Endothelial cell of umbilical vein (primary cell): ENCODE results near the gene CSH2. TPM values are rescaled to one million over a fixed set of nuclear protein-coding genes. Genes with fewer than 3 reads are reported as not detected.

Experiments
- BruUV-seq: library from RNA; stranded (reverse); fragments of 400-500 nt; replicated peaks from 2 replicates; lab custom pipeline; 2021; lab: Mats Ljungman, UMichigan
- CTCF ChIA-PET: fragments of 300-600, 350-600 bp; sonication (Branson Sonifier 250); formaldehyde crosslinking; loops from one replicate; lab custom pipeline; 2021; ENCODE audit warnings: antibody characterized with exemption, inconsistent platforms; lab: Charles Lee
- POLR2A ChIA-PET: fragments of 300-600, 350-600 bp; sonication (Branson Sonifier 250); formaldehyde crosslinking; loops from one replicate; lab custom pipeline; 2021; ENCODE audit warnings: antibody characterized with exemption, inconsistent platforms; lab: Charles Lee
- DNase-seq: peaks from one replicate; pipeline ENCODE4 v3.0.0-alpha.2; 2011; ENCODE audit warnings: low read depth, low spot score
- FAIRE-seq: peaks from 2 replicates; lab custom pipeline; 2011; peaks lifted over from hg19 to GRCh38; lab: Jason Lieb, UNC
- H2AFZ ChIP-seq: 2 replicates; pipeline ENCODE4 v1.6.0; 2012; ENCODE audit warnings: low read depth, low read length, control low read depth, inconsistent platforms
- H3K27ac ChIP-seq: 2 replicates; pipeline ENCODE4 v1.5.1; 2011; ENCODE audit warnings: low read depth, mild to moderate bottlenecking, control low read depth, low read length, moderate library complexity; ENCODE audit not compliant: insufficient read depth
- H3K27me3 ChIP-seq, 2 experiments: 2 replicates each; pipeline versions ENCODE4 v1.6.0 to v1.6.1; 2011; ENCODE audit warnings: low read length in 2 of 2, mixed read lengths in 1 of 2; ENCODE audit not compliant: control insufficient read depth in 2 of 2, insufficient read depth in 2 of 2
- H3K36me3 ChIP-seq, 2 experiments: 2 replicates in 1 of 2; 3 replicates in 1 of 2; pipeline ENCODE4 v1.5.1; 2011; ENCODE audit warnings: low read length in 2 of 2, mild to moderate bottlenecking in 1 of 2, moderate library complexity in 1 of 2; ENCODE audit not compliant: control insufficient read depth in 2 of 2, insufficient read depth in 2 of 2; ENCODE audit errors: extremely low read depth in 1 of 2
- H3K4me1 ChIP-seq: 3 replicates; pipeline ENCODE4 v1.5.1; 2011; ENCODE audit warnings: mild to moderate bottlenecking, low read length; ENCODE audit not compliant: control insufficient read depth, insufficient read depth; ENCODE audit errors: extremely low read depth
- H3K4me2 ChIP-seq: 2 replicates; pipeline ENCODE4 v1.6.1; 2011; ENCODE audit warnings: low read length, control low read depth, mixed read lengths; ENCODE audit not compliant: insufficient read depth
- H3K4me3 ChIP-seq, 3 experiments: fragments of 200-600 bp in 1 of 3; sonication (generic), shearing (Covaris generic) in 1 of 3; replicated peaks in 1 of 3; 2 replicates each; pipeline ENCODE4 v1.5.1; 2011 to 2016; ENCODE audit warnings: control low read depth in 3 of 3, low read length in 3 of 3, mild to moderate bottlenecking in 2 of 3, inconsistent platforms in 1 of 3, low read depth in 1 of 3, moderate library complexity in 1 of 3; ENCODE audit not compliant: insufficient read depth in 1 of 3
- H3K79me2 ChIP-seq: 2 replicates; pipeline ENCODE4 v1.6.0; 2012; ENCODE audit warnings: low read length, inconsistent platforms; ENCODE audit not compliant: control insufficient read depth, insufficient read depth
- H3K9ac ChIP-seq: replicated peaks from 2 replicates; pipeline ENCODE3; 2011; ENCODE audit warnings: low read length, control low read depth; ENCODE audit not compliant: insufficient read depth; ENCODE audit errors: extremely low read depth
- H3K9me1 ChIP-seq: replicated peaks from 3 replicates; pipeline ENCODE4 v1.6.0; 2011; ENCODE audit warnings: mild to moderate bottlenecking, low read length; ENCODE audit not compliant: control insufficient read depth, insufficient read depth; ENCODE audit errors: extremely low read depth
- H3K9me3 ChIP-seq: replicated peaks from 2 replicates; pipeline ENCODE4 v1.5.1; 2012; ENCODE audit warnings: low read length, inconsistent platforms; ENCODE audit not compliant: control insufficient read depth, insufficient read depth
- H4K20me1 ChIP-seq: replicated peaks from 2 replicates; pipeline ENCODE3; 2011; ENCODE audit warnings: mild to moderate bottlenecking, low read length; ENCODE audit not compliant: control insufficient read depth, insufficient read depth; ENCODE audit errors: extremely low read depth
- CTCF ChIP-seq, 2 donors: IDR thresholded peaks; 1 replicate in 1 of 2; 2 replicates in 1 of 2; pipeline ENCODE4 v1.5.1; 2011; ENCODE audit warnings: low read length in 2 of 2, mild to moderate bottlenecking in 2 of 2, moderate library complexity in 2 of 2, control low read depth in 1 of 2, inconsistent platforms in 1 of 2, low read depth in 1 of 2; ENCODE audit not compliant: insufficient read depth in 1 of 2; ENCODE audit errors: extremely low read depth in 1 of 2
- EZH2 ChIP-seq: IDR thresholded peaks from 2 replicates; pipeline ENCODE4 v1.6.1; 2012; ENCODE audit warnings: borderline replicate concordance, low read depth, mild to moderate bottlenecking, moderate library complexity, low read length, inconsistent platforms; ENCODE audit not compliant: severe bottlenecking
- FOS ChIP-seq: IDR thresholded peaks from 2 replicates; pipeline ENCODE4 v1.6.1; 2011; ENCODE audit warnings: mild to moderate bottlenecking, low read length, moderate library complexity, borderline replicate concordance; ENCODE audit not compliant: insufficient read depth
- GATA2 ChIP-seq: IDR thresholded peaks from 2 replicates; pipeline ENCODE4 v1.7.0; 2011; ENCODE audit warnings: low read depth, mild to moderate bottlenecking, moderate library complexity, mixed read lengths, low read length; ENCODE audit not compliant: insufficient read length, insufficient read depth
- JUN ChIP-seq: IDR thresholded peaks from 2 replicates; pipeline ENCODE4 v1.6.1; 2011; ENCODE audit warnings: borderline replicate concordance, low read depth; ENCODE audit not compliant: insufficient read length, insufficient read depth
- MYC ChIP-seq: IDR thresholded peaks from one replicate; pipeline ENCODE4 v1.6.1; 2011; ENCODE audit warnings: mild to moderate bottlenecking, low read depth, low read length
- POLR2A ChIP-seq: IDR thresholded peaks from 2 replicates; pipeline ENCODE4 v1.6.1; 2012; ENCODE audit warnings: low read depth, mild to moderate bottlenecking, control low read depth, low read length
- POLR2AphosphoS5 ChIP-seq: IDR thresholded peaks from 2 replicates; pipeline ENCODE4 v1.6.1; 2012; ENCODE audit warnings: low read depth, mild to moderate bottlenecking, control low read depth, low read length, moderate library complexity; ENCODE audit not compliant: insufficient read depth
- dilution Hi-C: fragments of 300-500 bp; cut with MboI; formaldehyde crosslinking; loops from one replicate; pipeline ENCODE4 v1.15.0; 2019; ENCODE audit warnings: low sequenced_read_pairs; ENCODE audit not compliant: extremely low pct_ligation_motif_present
- intact Hi-C: fragments of 100-400 bp; cut with micrococcal nuclease; formaldehyde crosslinking; loops from one replicate; pipeline ENCODE4 v1.10.0; 2022
- polyA plus RNA-seq, 4 experiments: library from polyadenylated mRNA; depleted of rRNA in 3 of 4; stranded (reverse) in 3 of 4; unstranded in 1 of 4; fragments of >200 nt; gene quantifications; 2 replicates each; pipeline versions ENCODE4 v1.2.1 to v1.2.3, GENCODE V29; 2011 to 2012; ENCODE audit warnings: missing spikeins in 1 of 4
- total RNA-seq: library from RNA; stranded (reverse); gene quantifications from 2 replicates; pipeline ENCODE4 v1.2.3, GENCODE V29; 2021
- TF ChIP-seq, protein P1 (sequence below): IDR thresholded peaks from 2 replicates; pipeline ENCODE4 v1.6.1; 2011; ENCODE audit not compliant: insufficient read depth, insufficient read length

Gene CSH2
- total and polyA plus RNA-seq, 2 donors (not counting 3 experiments of a cell fraction or from before 2014, with no cell fraction given): not detected

GRCh38 chr17:63847525-63848249, 25.8 kb downstream of the CSH2 start:
- no peak overlapping the region for H3K4me2 ChIP-seq
- TF ChIP-seq, protein P1, sequence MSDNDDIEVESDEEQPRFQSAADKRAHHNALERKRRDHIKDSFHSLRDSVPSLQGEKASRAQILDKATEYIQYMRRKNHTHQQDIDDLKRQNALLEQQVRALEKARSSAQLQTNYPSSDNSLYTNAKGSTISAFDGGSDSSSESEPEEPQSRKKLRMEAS: no peak
- no peak for TF ChIP-seq GATA2
- no peak for TF ChIP-seq EZH2
- no peak for TF ChIP-seq JUN
- TF ChIP-seq CTCF (IDR thresholded peaks at IDR 0.05; ENCODE audit: extremely low read depth in 1 of 2, insufficient read depth in 1 of 2, low read depth in 1 of 2, low read length in 2 of 2): no peak
- TF ChIP-seq POLR2A: no peak
- TF ChIP-seq FOS: no peak
- TF ChIP-seq MYC: no peak
- no peak for TF ChIP-seq POLR2AphosphoS5
- H3K9ac ChIP-seq: no peak overlapping the region
- dilution Hi-C loops (no loop called here), intact Hi-C loops (no loop called here)
- no peaks in the 10 kb centered on the region for H3K79me2 ChIP-seq
- FAIRE-seq (no peak), DNase-seq (no peak)
- no peaks in the 10 kb centered on the region for H3K27me3 ChIP-seq
- no peaks in the 10 kb centered on the region for H4K20me1 ChIP-seq
- POLR2A ChIA-PET: no interaction called here
- no peak overlapping the region for H3K4me3 ChIP-seq
- no TSS peak for BruUV-seq
- CTCF ChIA-PET: interaction anchor here (1.2 kb wide), 1 partner anchor 16 kb away, joined by 6 read pairs; no protein-coding TSS in a partner anchor
- H3K9me1 ChIP-seq: no peaks in the 10 kb centered on the region
- no peak overlapping the region for H3K27ac ChIP-seq
- no peaks in the 10 kb centered on the region for H3K9me3 ChIP-seq
- no peaks in the 10 kb centered on the region for H3K36me3 ChIP-seq
- H2AFZ ChIP-seq: no peak overlapping the region
- H3K4me1 ChIP-seq: peaks cover 8% of the 10 kb centered on the region
